HEK293 (cell line): Measurements from ENCODE around the gene RNF215.

Source experiments
- CTCF ChIA-PET: fragments of 350-600 bp; formaldehyde crosslinking; extraction: SDS; loops from one replicate; lab custom pipeline; 2021; ENCODE audit warnings: antibody characterized with exemption; lab: Yijun Ruan, JAX
- POLR2A ChIA-PET: fragments of 300-600 bp; formaldehyde crosslinking; extraction: SDS; loops from one replicate; lab custom pipeline; 2020; ENCODE audit warnings: antibody characterized with exemption, inconsistent platforms; lab: Yijun Ruan, JAX
- H3K27ac ChIP-seq: fragments of 200-500 bp; sonication (Bioruptor generic); 2 replicates; pipeline ENCODE4 v1.5.1; 2014; ENCODE audit warnings: low read depth, low read length, control low read depth, inconsistent platforms; ENCODE audit errors: extremely low read depth
- H3K36me3 ChIP-seq, 2 experiments: fragments of 200-500 bp in 1 of 2; sonication (Bioruptor generic) in 1 of 2; 1 replicate in 1 of 2; 2 replicates in 1 of 2; pipeline ENCODE4 v1.5.1; 2014 to 2017; ENCODE audit warnings: inconsistent platforms in 2 of 2, low read length in 2 of 2; ENCODE audit not compliant: control insufficient read depth in 2 of 2, insufficient read depth in 1 of 2
- H3K4me1 ChIP-seq: fragments of 200-500 bp; sonication (Bioruptor generic); 2 replicates; pipeline ENCODE4 v1.5.1; 2014; ENCODE audit warnings: mild to moderate bottlenecking, low read length, inconsistent platforms; ENCODE audit not compliant: control insufficient read depth, insufficient read depth
- H3K4me3 ChIP-seq: 2 replicates; pipeline ENCODE4 v1.5.1; 2011; ENCODE audit warnings: low read depth, mild to moderate bottlenecking, control low read depth, low read length, moderate library complexity
- H3K9me3 ChIP-seq: fragments of 200-500 bp; sonication (Bioruptor generic); 2 replicates; pipeline ENCODE4 v1.5.1; 2014; ENCODE audit warnings: low read depth, low read length, inconsistent platforms; ENCODE audit not compliant: control insufficient read depth, insufficient read depth
- IKZF3 ChIP-seq: fragments of 450-650 bp; IDR thresholded peaks from 2 replicates; pipeline ENCODE4 v1.5.0; 2018; ENCODE audit warnings: missing biosample characterization, mild to moderate bottlenecking, missing genetic modification characterization, moderate library complexity
- KLF1 ChIP-seq: fragments of 450-650 bp; formaldehyde crosslinking; IDR thresholded peaks from 2 replicates; pipeline ENCODE4 v1.5.1; 2016; ENCODE audit warnings: missing biosample characterization, missing genetic modification characterization
- KLF7 ChIP-seq: fragments of 450-650 bp; formaldehyde crosslinking; IDR thresholded peaks from 2 replicates; pipeline ENCODE4 v1.5.1; 2016; ENCODE audit warnings: missing biosample characterization, missing genetic modification characterization, borderline replicate concordance
- MZF1 ChIP-seq: fragments of 450-650 bp; formaldehyde crosslinking; IDR thresholded peaks from 2 replicates; pipeline ENCODE4 v1.5.1; 2017; ENCODE audit warnings: missing biosample characterization, missing genetic modification characterization, borderline replicate concordance
- OSR2 ChIP-seq: fragments of 450-650 bp; formaldehyde crosslinking; IDR thresholded peaks from 2 replicates; pipeline ENCODE4 v1.5.1; 2016; ENCODE audit warnings: missing biosample characterization, missing genetic modification characterization
- ZEB2 ChIP-seq: fragments of 450-650 bp; formaldehyde crosslinking; IDR thresholded peaks from 2 replicates; pipeline ENCODE4 v1.5.1; 2016; ENCODE audit warnings: missing biosample characterization, missing genetic modification characterization
- ZNF341 ChIP-seq: fragments of 450-650 bp; formaldehyde crosslinking; IDR thresholded peaks from 2 replicates; pipeline ENCODE4; 2016; ENCODE audit warnings: low read depth, missing biosample characterization, missing genetic modification characterization
- ZNF433 ChIP-seq: fragments of 450-650 bp; formaldehyde crosslinking; IDR thresholded peaks from 2 replicates; pipeline ENCODE4 v1.5.1; 2016; ENCODE audit warnings: missing biosample characterization, missing genetic modification characterization, low read depth
- ZNF501 ChIP-seq: fragments of 450-650 bp; formaldehyde crosslinking; IDR thresholded peaks from 2 replicates; pipeline ENCODE4 v1.5.1; 2016; ENCODE audit warnings: missing biosample characterization, missing genetic modification characterization
- ZNF610 ChIP-seq: fragments of 450-650 bp; formaldehyde crosslinking; IDR thresholded peaks from 2 replicates; pipeline ENCODE4 v1.5.1; 2016; ENCODE audit warnings: missing biosample characterization, missing genetic modification characterization, borderline replicate concordance
- ZNF624 ChIP-seq: fragments of 450-650 bp; formaldehyde crosslinking; IDR thresholded peaks from 2 replicates; pipeline ENCODE4 v1.5.1; 2017; ENCODE audit warnings: missing biosample characterization, missing genetic modification characterization
- ZNF768 ChIP-seq: fragments of 450-650 bp; formaldehyde crosslinking; IDR thresholded peaks from 2 replicates; pipeline ENCODE4 v1.5.1; 2018; ENCODE audit warnings: missing biosample characterization, mild to moderate bottlenecking, missing genetic modification characterization
- ZNF837 ChIP-seq: fragments of 450-650 bp; formaldehyde crosslinking; IDR thresholded peaks from 2 replicates; pipeline ENCODE4 v1.5.1; 2016; ENCODE audit warnings: missing biosample characterization, missing genetic modification characterization
- ZNF843 ChIP-seq: fragments of 450-650 bp; formaldehyde crosslinking; IDR thresholded peaks from 2 replicates; pipeline ENCODE4 v1.5.1; 2016; ENCODE audit warnings: missing biosample characterization, missing genetic modification characterization
- TF ChIP-seq, protein P1 (sequence below): fragments of 450-650 bp; formaldehyde crosslinking; IDR thresholded peaks from 2 replicates; pipeline ENCODE4 v1.5.1; 2016; ENCODE audit warnings: missing biosample characterization, missing genetic modification characterization
- TF ChIP-seq, protein P2 (sequence below): fragments of 450-650 bp; formaldehyde crosslinking; IDR thresholded peaks from 2 replicates; pipeline ENCODE4 v1.5.1; 2016; ENCODE audit warnings: missing biosample characterization, missing genetic modification characterization
- TF ChIP-seq, protein P3 (sequence below): fragments of 450-650 bp; formaldehyde crosslinking; IDR thresholded peaks from 2 replicates; pipeline ENCODE4 v1.5.1; 2017; ENCODE audit warnings: missing biosample characterization, mild to moderate bottlenecking, missing genetic modification characterization, moderate library complexity
- TF ChIP-seq, protein P4 (sequence below): fragments of 450-650 bp; formaldehyde crosslinking; IDR thresholded peaks from 2 replicates; pipeline ENCODE4 v1.5.1; 2016; ENCODE audit warnings: missing biosample characterization, missing genetic modification characterization

The RNF215 gene

DNA sequence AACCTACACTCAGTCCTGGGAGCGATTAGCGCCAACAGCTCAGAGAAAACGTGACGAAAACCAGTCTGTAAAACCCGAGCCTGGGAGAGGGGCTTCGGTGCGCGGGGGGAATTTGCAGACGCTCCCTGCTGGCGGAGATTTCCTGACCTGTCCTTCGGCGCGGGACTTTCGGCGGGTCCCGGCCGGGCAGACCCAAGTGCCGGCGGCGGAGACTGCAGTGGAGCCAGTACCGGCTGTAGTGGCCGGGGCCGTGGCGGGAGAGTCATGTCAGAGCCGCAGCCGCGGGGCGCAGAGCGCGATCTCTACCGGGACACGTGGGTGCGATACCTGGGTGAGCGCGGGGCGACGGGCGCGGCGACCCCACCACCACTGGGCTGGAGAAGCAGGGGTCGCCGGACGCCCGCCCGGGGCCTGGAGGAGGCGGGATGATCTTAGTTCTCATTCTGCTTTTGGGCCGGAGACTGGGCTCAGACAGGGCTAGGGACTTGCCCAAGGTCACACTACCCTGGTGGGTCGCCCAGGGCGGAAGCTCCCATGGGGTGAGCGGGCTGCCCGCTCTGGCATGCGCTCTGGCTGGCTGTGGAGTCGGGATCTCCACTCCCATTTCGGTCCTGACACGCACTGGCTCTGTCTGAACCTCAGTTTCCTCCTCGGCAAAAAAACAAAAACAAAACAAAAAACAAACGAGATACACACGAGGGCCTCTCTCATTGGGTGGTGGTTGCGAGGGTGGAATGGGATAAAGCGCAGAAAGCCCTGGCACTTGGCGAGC is 38.6 kb upstream of the RNF215 start, which contains the start of gene MTFP1 (continued):
- TF ChIP-seq KLF1 (no peak), OSR2 (no peak), KLF7 (tag by site-specific recombination) (no peak)
- TF ChIP-seq, protein P1, sequence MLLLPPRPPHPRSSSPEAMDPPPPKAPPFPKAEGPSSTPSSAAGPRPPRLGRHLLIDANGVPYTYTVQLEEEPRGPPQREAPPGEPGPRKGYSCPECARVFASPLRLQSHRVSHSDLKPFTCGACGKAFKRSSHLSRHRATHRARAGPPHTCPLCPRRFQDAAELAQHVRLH (tag by site-specific recombination) = no peak
- TF ChIP-seq, all 188 proteins: peak for 35

DNA sequence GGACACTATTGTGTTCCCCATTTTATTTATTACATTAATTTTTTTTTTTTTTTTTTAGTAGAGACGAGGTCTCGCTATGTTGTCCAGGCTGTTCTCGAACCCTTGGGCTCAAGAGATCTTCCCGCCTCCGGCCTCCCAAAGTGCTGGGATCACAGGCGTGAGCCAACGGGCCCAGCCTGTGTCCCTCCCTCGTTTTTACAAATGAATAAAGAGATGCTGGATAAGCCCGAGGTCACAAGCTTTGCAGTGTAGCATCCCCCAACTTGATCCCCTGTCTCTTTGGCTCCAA is 38.1 kb upstream of the RNF215 start:
- no peaks in the 10 kb centered on the region for H3K9me3 ChIP-seq
- TF ChIP-seq ZNF610 (no peak), ZNF501 (tag by site-specific recombination) (no peak), ZNF837 (no peak), MZF1 (tag by site-specific recombination) (peak; percentile 59; the same call in 1 of the 2 replicates), IKZF3 (tag by site-specific recombination) (0 out of 2 replicates have a peak, but pooled peaks have one; percentile 19), ZNF341 (tag by site-specific recombination) (peak; percentile 56), ZNF624 (tag by site-specific recombination) (no peak), ZNF843 (tag by site-specific recombination) (no peak)
- TF ChIP-seq, protein P2, sequence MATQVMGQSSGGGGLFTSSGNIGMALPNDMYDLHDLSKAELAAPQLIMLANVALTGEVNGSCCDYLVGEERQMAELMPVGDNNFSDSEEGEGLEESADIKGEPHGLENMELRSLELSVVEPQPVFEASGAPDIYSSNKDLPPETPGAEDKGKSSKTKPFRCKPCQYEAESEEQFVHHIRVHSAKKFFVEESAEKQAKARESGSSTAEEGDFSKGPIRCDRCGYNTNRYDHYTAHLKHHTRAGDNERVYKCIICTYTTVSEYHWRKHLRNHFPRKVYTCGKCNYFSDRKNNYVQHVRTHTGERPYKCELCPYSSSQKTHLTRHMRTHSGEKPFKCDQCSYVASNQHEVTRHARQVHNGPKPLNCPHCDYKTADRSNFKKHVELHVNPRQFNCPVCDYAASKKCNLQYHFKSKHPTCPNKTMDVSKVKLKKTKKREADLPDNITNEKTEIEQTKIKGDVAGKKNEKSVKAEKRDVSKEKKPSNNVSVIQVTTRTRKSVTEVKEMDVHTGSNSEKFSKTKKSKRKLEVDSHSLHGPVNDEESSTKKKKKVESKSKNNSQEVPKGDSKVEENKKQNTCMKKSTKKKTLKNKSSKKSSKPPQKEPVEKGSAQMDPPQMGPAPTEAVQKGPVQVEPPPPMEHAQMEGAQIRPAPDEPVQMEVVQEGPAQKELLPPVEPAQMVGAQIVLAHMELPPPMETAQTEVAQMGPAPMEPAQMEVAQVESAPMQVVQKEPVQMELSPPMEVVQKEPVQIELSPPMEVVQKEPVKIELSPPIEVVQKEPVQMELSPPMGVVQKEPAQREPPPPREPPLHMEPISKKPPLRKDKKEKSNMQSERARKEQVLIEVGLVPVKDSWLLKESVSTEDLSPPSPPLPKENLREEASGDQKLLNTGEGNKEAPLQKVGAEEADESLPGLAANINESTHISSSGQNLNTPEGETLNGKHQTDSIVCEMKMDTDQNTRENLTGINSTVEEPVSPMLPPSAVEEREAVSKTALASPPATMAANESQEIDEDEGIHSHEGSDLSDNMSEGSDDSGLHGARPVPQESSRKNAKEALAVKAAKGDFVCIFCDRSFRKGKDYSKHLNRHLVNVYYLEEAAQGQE (tag by site-specific recombination) = no peak
- TF ChIP-seq, protein P3, sequence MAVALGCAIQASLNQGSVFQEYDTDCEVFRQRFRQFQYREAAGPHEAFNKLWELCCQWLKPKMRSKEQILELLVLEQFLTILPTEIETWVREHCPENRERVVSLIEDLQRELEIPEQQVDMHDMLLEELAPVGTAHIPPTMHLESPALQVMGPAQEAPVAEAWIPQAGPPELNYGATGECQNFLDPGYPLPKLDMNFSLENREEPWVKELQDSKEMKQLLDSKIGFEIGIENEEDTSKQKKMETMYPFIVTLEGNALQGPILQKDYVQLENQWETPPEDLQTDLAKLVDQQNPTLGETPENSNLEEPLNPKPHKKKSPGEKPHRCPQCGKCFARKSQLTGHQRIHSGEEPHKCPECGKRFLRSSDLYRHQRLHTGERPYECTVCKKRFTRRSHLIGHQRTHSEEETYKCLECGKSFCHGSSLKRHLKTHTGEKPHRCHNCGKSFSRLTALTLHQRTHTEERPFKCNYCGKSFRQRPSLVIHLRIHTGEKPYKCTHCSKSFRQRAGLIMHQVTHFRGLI (tag by site-specific recombination) = no peak
- ChIA-PET CTCF (interaction anchor here (0.7 to 7.6 kb wide), 7 partner anchors 13 to 164 kb away, joined by 3 to 71 read pairs (median 8); no protein-coding TSS in a partner anchor), POLR2A (interaction anchor here (0.6 to 6.0 kb wide), 8 partner anchors 9 to 658 kb away, joined by 3 to 86 read pairs (median 10); partner anchors contain the start of genes CCDC157, SEC14L2, SF3A1 and UQCR10)
- peak overlapping the region; percentile 74 for H3K4me3 ChIP-seq
- no peak overlapping the region; the same call in 1 of the 2 replicates for H3K27ac ChIP-seq
- H3K36me3 ChIP-seq = peaks cover 0 to 31% of the 10 kb centered on the region in 2 experiments; a peak in 1 of 3 replicates
- H3K4me1 ChIP-seq = peaks cover 27% of the 10 kb centered on the region

DNA sequence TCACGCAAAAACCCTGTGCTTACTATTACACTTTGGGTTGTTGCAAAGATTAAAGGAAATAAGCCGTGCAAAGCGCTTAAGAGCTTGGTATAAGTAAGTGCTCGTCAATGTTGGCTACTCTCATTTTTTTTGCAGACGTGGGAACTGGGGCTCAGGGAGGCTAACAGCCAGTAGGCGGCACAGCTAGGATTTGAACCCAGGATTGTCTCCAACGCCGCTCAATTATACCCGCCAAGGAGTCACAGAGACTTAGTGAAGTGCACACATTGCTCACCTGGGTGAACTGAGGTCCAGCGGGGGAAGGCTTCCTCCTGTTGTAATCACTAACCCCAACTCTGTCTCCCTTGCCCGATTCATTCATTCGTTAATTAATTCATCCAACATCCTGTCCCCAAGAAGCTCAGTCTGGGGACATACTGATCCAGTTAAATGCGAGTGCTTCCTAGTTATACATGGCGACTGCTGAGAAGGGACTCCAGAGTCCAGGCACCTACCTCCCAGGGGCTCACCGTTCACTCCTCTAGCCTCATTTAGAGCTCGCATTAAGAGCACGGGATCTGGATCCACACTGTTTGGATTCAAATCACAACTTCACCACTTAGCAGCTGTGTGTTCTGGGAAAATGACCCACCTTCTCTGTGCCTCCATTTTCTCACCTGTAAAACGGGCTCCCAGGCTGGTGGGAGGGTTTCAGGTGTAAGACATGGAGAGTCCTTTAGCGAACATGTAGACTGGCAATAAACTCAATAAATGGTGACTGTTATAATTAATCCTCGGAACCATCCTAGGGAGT is 37.5 kb upstream of the RNF215 start:
- ChIA-PET CTCF (interaction anchor here (0.6 to 7.6 kb wide), 14 partner anchors 11 to 318 kb away, joined by 3 to 71 read pairs (median 6); no protein-coding TSS in a partner anchor), POLR2A (interaction anchor here (0.6 to 6.0 kb wide), 24 partner anchors 8 to 871 kb away, joined by 3 to 86 read pairs (median 4); partner anchors contain the start of genes CCDC157, INPP5J, PES1 and SEC14L2)
- Histone ChIP-seq H3K36me3 (peaks cover 0 to 36% of the 10 kb centered on the region in 2 experiments; a peak in 1 of 3 replicates), H3K4me3 (peak overlapping the region; percentile 39), H3K9me3 (no peaks in the 10 kb centered on the region), H3K27ac (0 out of 2 replicates have a peak overlapping the region, but pooled peaks have one; percentile 10), H3K4me1 (peaks cover 28% of the 10 kb centered on the region)
- TF ChIP-seq, protein P4, sequence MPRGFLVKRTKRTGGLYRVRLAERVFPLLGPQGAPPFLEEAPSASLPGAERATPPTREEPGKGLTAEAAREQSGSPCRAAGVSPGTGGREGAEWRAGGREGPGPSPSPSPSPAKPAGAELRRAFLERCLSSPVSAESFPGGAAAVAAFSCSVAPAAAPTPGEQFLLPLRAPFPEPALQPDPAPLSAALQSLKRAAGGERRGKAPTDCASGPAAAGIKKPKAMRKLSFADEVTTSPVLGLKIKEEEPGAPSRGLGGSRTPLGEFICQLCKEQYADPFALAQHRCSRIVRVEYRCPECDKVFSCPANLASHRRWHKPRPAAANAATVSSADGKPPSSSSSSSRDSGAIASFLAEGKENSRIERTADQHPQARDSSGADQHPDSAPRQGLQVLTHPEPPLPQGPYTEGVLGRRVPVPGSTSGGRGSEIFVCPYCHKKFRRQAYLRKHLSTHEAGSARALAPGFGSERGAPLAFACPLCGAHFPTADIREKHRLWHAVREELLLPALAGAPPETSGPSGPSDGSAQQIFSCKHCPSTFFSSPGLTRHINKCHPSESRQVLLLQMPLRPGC (tag by site-specific recombination) = no peak
- TF ChIP-seq ZNF768 (tag by site-specific recombination) = 0 out of 2 replicates have a peak, but pooled peaks have one; percentile 44
- TF ChIP-seq ZNF433 (tag by site-specific recombination) = no peak
- no peak for TF ChIP-seq ZEB2
